HCT116 (cell line): ENCODE results near the gene PLCB4. TPM values are rescaled to one million over a fixed set of nuclear protein-coding genes. Genes with fewer than 3 reads are reported as not detected.

Experiments used
- ATAC-seq: fragments of 200-7000 bp; cut with Tn5 transposase; 2 replicates; pipeline ENCODE4 v1.9.1; 2020; ENCODE audit warnings: mild to moderate bottlenecking, moderate library complexity
- BruUV-seq: library from RNA; stranded (reverse); fragments of 400-500 nt; replicated peaks from 2 replicates; lab custom pipeline; 2021; lab: Mats Ljungman, UMichigan
- CTCF ChIA-PET: fragments of 300-600 bp; sonication (Branson Sonifier 250); formaldehyde crosslinking; loops from one replicate; lab custom pipeline; 2021; ENCODE audit warnings: antibody characterized with exemption; lab: Charles Lee
- POLR2A ChIA-PET: fragments of 300-600, 350-600 bp; sonication (Branson Sonifier 250); formaldehyde crosslinking; loops from one replicate; lab custom pipeline; 2021; ENCODE audit warnings: antibody characterized with exemption; lab: Charles Lee
- RAD21 ChIA-PET, 2 experiments: fragments of 300-600 bp; sonication (Branson Sonifier 250); formaldehyde crosslinking; loops; one replicate each; lab custom pipeline; 2023; ENCODE audit warnings: low total read pairs in 2 of 2; ENCODE audit not compliant: uncharacterized antibody in 2 of 2, unreplicated experiment in 2 of 2, low non-redundant PET in 1 of 2; lab: Charles Lee
- DNase-seq: peaks from one replicate; pipeline ENCODE4 v3.0.0-alpha.2; 2010; ENCODE audit warnings: low read depth, low spot score
- H2AFZ ChIP-seq: fragments of 200-600 bp; shearing (Covaris generic), sonication (generic); 2 replicates; pipeline ENCODE4 v1.6.1; 2017; ENCODE audit warnings: low read depth, mixed run types, mixed read lengths, antibody characterized with exemption, low read length; ENCODE audit not compliant: poor library complexity, severe bottlenecking
- H3K27ac ChIP-seq: 2 replicates; pipeline ENCODE4 v1.5.1; 2012; ENCODE audit warnings: low read depth, low read length
- H3K27me3 ChIP-seq: fragments of 200-600 bp; sonication (generic); 2 replicates; pipeline ENCODE4 v1.6.1; 2016; ENCODE audit warnings: mixed run types, low read length, mixed read lengths; ENCODE audit not compliant: insufficient read depth
- H3K36me3 ChIP-seq, 2 experiments: fragments of 200-500 bp in 1 of 2; fragments of 200-600 bp in 1 of 2; sonication (Bioruptor generic) in 1 of 2; sonication (generic) in 1 of 2; 2 replicates each; pipeline versions ENCODE4 v1.5.1 to v1.6.1; 2014 to 2016; ENCODE audit warnings: low read length in 2 of 2, inconsistent platforms in 1 of 2, mixed read lengths in 1 of 2, mixed run types in 1 of 2; ENCODE audit not compliant: insufficient read depth in 2 of 2, control insufficient read depth in 1 of 2
- H3K4me1 ChIP-seq, 2 experiments: fragments of 200-600 bp in 1 of 2; sonication (generic) in 1 of 2; 2 replicates each; pipeline versions ENCODE4 v1.5.1 to v1.6.1; 2012 to 2017; ENCODE audit warnings: low read length in 2 of 2, inconsistent platforms in 1 of 2, mild to moderate bottlenecking in 1 of 2, mixed read lengths in 1 of 2, mixed run types in 1 of 2, moderate library complexity in 1 of 2; ENCODE audit not compliant: insufficient read depth in 2 of 2, control insufficient read depth in 1 of 2
- H3K4me2 ChIP-seq: fragments of 200-600 bp; sonication (generic); 2 replicates; pipeline ENCODE4 v1.6.1; 2017; ENCODE audit warnings: mixed run types, low read length, mixed read lengths
- H3K4me3 ChIP-seq, 2 experiments: fragments of 200-600 bp in 1 of 2; sonication (generic) in 1 of 2; replicated peaks in 1 of 2; 2 replicates each; pipeline ENCODE4 v1.5.1; 2011 to 2016; ENCODE audit warnings: low read length in 2 of 2, control low read depth in 1 of 2, low read depth in 1 of 2, mild to moderate bottlenecking in 1 of 2, mixed read lengths in 1 of 2, mixed run types in 1 of 2
- H3K79me2 ChIP-seq: fragments of 200-600 bp; sonication (generic); 2 replicates; pipeline ENCODE4 v1.6.1; 2017; ENCODE audit warnings: mild to moderate bottlenecking, mixed run types, low read length, moderate library complexity, mixed read lengths; ENCODE audit not compliant: insufficient read depth
- H3K9ac ChIP-seq: fragments of 200-600 bp; sonication (generic); 2 replicates; pipeline ENCODE4 v1.6.1; 2016; ENCODE audit warnings: low read length, mixed read lengths
- H3K9me2 ChIP-seq: fragments of 200-600 bp; sonication (generic), shearing (Covaris generic); 2 replicates; pipeline ENCODE4 v1.6.1; 2017; ENCODE audit warnings: mixed run types, mild to moderate bottlenecking, moderate library complexity; ENCODE audit not compliant: insufficient read depth
- H3K9me3 ChIP-seq, 2 experiments: fragments of 200-500 bp in 1 of 2; fragments of 200-600 bp in 1 of 2; sonication (Bioruptor generic) in 1 of 2; sonication (generic) in 1 of 2; 2 replicates each; pipeline ENCODE4 v1.6.1; 2014 to 2017; ENCODE audit warnings: low read length in 2 of 2, mixed read lengths in 2 of 2, inconsistent platforms in 1 of 2, low read depth in 1 of 2, mild to moderate bottlenecking in 1 of 2, mixed run types in 1 of 2, moderate library complexity in 1 of 2; ENCODE audit not compliant: control insufficient read depth in 1 of 2, insufficient read depth in 1 of 2
- H4K20me1 ChIP-seq: fragments of 200-600 bp; sonication (generic), shearing (Covaris generic); 2 replicates; pipeline ENCODE4 v1.6.1; 2017; ENCODE audit warnings: mixed run types, mild to moderate bottlenecking, moderate library complexity; ENCODE audit not compliant: insufficient read depth
- CBX3 ChIP-seq: IDR thresholded peaks from 2 replicates; pipeline ENCODE4 v1.6.1; 2012; ENCODE audit warnings: low read depth
- CTCF ChIP-seq, 3 experiments: fragments of 200-600 bp in 1 of 3; sonication (generic) in 1 of 3; IDR thresholded peaks in 2 of 3; conservative IDR thresholded peaks in 1 of 3; 2 replicates each; pipeline ENCODE4 v1.5.1; 2012 to 2017; ENCODE audit warnings: low read depth in 2 of 3, low read length in 2 of 3, antibody characterized with exemption in 1 of 3, borderline replicate concordance in 1 of 3, control low read depth in 1 of 3, mild to moderate bottlenecking in 1 of 3, mixed read lengths in 1 of 3, mixed run types in 1 of 3, moderate library complexity in 1 of 3; ENCODE audit not compliant: insufficient read depth in 1 of 3
- EGR1 ChIP-seq: IDR thresholded peaks from 2 replicates; pipeline ENCODE4 v1.6.1; 2012; ENCODE audit warnings: low read depth
- EZH2phosphoT487 ChIP-seq: fragments of 200-600 bp; IDR thresholded peaks from 2 replicates; pipeline ENCODE4 v1.6.1; 2018; ENCODE audit warnings: antibody characterized with exemption, borderline replicate concordance
- FOSL1 ChIP-seq: IDR thresholded peaks from 2 replicates; pipeline ENCODE4 v1.6.1; 2012; ENCODE audit warnings: low read depth
- JUND ChIP-seq: IDR thresholded peaks from 2 replicates; pipeline ENCODE4 v1.6.1; 2012
- POLR2AphosphoS5 ChIP-seq: IDR thresholded peaks from 2 replicates; pipeline ENCODE4 v1.6.1; 2011; ENCODE audit warnings: mild to moderate bottlenecking, low read depth, low read length, moderate library complexity
- SIN3A ChIP-seq: IDR thresholded peaks from 2 replicates; pipeline ENCODE4 v1.6.1; 2012; ENCODE audit warnings: low read depth
- SP1 ChIP-seq: IDR thresholded peaks from 2 replicates; pipeline ENCODE4 v1.6.1; 2012; ENCODE audit warnings: low read depth
- TCF7L2 ChIP-seq: IDR thresholded peaks from 2 replicates; pipeline ENCODE4 v1.7.0; 2011; ENCODE audit warnings: borderline replicate concordance, inconsistent platforms; ENCODE audit not compliant: insufficient read depth, insufficient read length; ENCODE audit errors: extremely low read depth
- YY1 ChIP-seq: IDR thresholded peaks from 2 replicates; pipeline ENCODE4 v1.6.1; 2011; ENCODE audit warnings: low read length, low read depth, moderate library complexity, mild to moderate bottlenecking; ENCODE audit not compliant: insufficient replicate concordance; ENCODE audit errors: extremely low read depth
- ZBTB33 ChIP-seq: IDR thresholded peaks from 2 replicates; pipeline ENCODE4 v1.6.1; 2011; ENCODE audit warnings: mild to moderate bottlenecking, low read length, moderate library complexity; ENCODE audit not compliant: insufficient replicate concordance; ENCODE audit errors: extremely low read depth
- ZFX ChIP-seq: fragments of 450-650 bp; IDR thresholded peaks from 2 replicates; pipeline ENCODE4 v1.6.1; 2017
- ZNF274 ChIP-seq: fragments of 200-500 bp; sonication (Bioruptor generic); IDR thresholded peaks from 2 replicates; pipeline ENCODE4 v1.6.1; 2014; ENCODE audit warnings: mild to moderate bottlenecking, low read depth, low read length, inconsistent platforms
- intact Hi-C: fragments of 100-400 bp; cut with micrococcal nuclease; formaldehyde crosslinking; loops from 2 replicates; pipeline ENCODE4 v1.10.0; 2022
- total RNA-seq: library from RNA; stranded (reverse); gene quantifications from one replicate; pipeline ENCODE4 v1.2.1, GENCODE V29; 2021; ENCODE audit not compliant: unreplicated experiment
- TF ChIP-seq, protein P1 (sequence below): IDR thresholded peaks from 2 replicates; pipeline ENCODE4 v1.6.1; 2012; ENCODE audit warnings: low read depth
- TF ChIP-seq, protein P2 (sequence below): IDR thresholded peaks from 2 replicates; pipeline ENCODE4 v1.6.1; 2012

Gene PLCB4
- total RNA-seq, 1 experiment from 2014 or later, result 2.5 TPM

GRCh38 chr20:9368893-9369292, 300.0 kb downstream of the PLCB4 start:
- Histone ChIP-seq H3K27me3 (no peaks in the 10 kb centered on the region), H3K9me2 (no peaks in the 10 kb centered on the region), H2AFZ (no peak overlapping the region), H3K4me2 (no peak overlapping the region), H3K4me1 (no peaks in the 10 kb centered on the region), H3K9me3 (no peaks in the 10 kb centered on the region), H3K79me2 (no peaks in the 10 kb centered on the region), H3K27ac (no peak overlapping the region), H3K4me3 (no peak overlapping the region), H4K20me1 (no peaks in the 10 kb centered on the region), H3K36me3 (no peaks in the 10 kb centered on the region), H3K9ac (no peak overlapping the region)
- no peak for DNase-seq
- ChIA-PET POLR2A (no interaction called here), RAD21 (no interaction called here), CTCF (no interaction called here)
- ATAC-seq, result no peak
- intact Hi-C loops, result no loop called here
- BruUV-seq, result no TSS peak
- TF ChIP-seq SP1 (no peak), FOSL1 (no peak), ZNF274 (no peak), TCF7L2 (no peak), EGR1 (no peak), SIN3A (no peak), POLR2AphosphoS5 (no peak), JUND (no peak), YY1 (no peak), EZH2phosphoT487 (no peak), ZFX (no peak), ZBTB33 (no peak), CBX3 (no peak), CTCF (IDR thresholded peaks at IDR 0.05 in 2 of 3, conservative IDR thresholded peaks at IDR 0.05 in 1 of 3; ENCODE audit: borderline replicate concordance in 1 of 3, insufficient read depth in 1 of 3, low read depth in 2 of 3, low read length in 2 of 3) (no peak)
- TF ChIP-seq, protein P1, sequence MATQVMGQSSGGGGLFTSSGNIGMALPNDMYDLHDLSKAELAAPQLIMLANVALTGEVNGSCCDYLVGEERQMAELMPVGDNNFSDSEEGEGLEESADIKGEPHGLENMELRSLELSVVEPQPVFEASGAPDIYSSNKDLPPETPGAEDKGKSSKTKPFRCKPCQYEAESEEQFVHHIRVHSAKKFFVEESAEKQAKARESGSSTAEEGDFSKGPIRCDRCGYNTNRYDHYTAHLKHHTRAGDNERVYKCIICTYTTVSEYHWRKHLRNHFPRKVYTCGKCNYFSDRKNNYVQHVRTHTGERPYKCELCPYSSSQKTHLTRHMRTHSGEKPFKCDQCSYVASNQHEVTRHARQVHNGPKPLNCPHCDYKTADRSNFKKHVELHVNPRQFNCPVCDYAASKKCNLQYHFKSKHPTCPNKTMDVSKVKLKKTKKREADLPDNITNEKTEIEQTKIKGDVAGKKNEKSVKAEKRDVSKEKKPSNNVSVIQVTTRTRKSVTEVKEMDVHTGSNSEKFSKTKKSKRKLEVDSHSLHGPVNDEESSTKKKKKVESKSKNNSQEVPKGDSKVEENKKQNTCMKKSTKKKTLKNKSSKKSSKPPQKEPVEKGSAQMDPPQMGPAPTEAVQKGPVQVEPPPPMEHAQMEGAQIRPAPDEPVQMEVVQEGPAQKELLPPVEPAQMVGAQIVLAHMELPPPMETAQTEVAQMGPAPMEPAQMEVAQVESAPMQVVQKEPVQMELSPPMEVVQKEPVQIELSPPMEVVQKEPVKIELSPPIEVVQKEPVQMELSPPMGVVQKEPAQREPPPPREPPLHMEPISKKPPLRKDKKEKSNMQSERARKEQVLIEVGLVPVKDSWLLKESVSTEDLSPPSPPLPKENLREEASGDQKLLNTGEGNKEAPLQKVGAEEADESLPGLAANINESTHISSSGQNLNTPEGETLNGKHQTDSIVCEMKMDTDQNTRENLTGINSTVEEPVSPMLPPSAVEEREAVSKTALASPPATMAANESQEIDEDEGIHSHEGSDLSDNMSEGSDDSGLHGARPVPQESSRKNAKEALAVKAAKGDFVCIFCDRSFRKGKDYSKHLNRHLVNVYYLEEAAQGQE, result no peak
- TF ChIP-seq, protein P2, sequence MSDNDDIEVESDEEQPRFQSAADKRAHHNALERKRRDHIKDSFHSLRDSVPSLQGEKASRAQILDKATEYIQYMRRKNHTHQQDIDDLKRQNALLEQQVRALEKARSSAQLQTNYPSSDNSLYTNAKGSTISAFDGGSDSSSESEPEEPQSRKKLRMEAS, result no peak
- TF ChIP-seq, all 23 proteins: peak for 0
